Astrocyte of the cerebellum (primary cell): ENCODE results near the gene NCAM1.

Source experiments
- DNase-seq: peaks from one replicate; pipeline ENCODE4 v3.0.0-alpha.2; 2011; ENCODE audit warnings: low read depth
- H3K4me3 ChIP-seq: 2 replicates; pipeline ENCODE4 v1.5.1; 2011; ENCODE audit warnings: mild to moderate bottlenecking, low read depth, low read length, moderate library complexity
- CTCF ChIP-seq: IDR thresholded peaks from 2 replicates; pipeline ENCODE4 v1.5.1; 2012; ENCODE audit warnings: low read length, low read depth, moderate library complexity, mild to moderate bottlenecking; ENCODE audit errors: missing control alignments
- in situ Hi-C: cut with HindIII; loops from 2 replicates; pipeline ENCODE4 v1.10.0; 2017; ENCODE audit warnings: low sequenced_read_pairs

Gene NCAM1

GRCh38 chr11:113153847-113154246 is 192.6 kb downstream of the NCAM1 start:
- no peak for TF ChIP-seq CTCF
- in situ Hi-C loops = no loop called here
- no peak overlapping the region for H3K4me3 ChIP-seq
- DNase-seq = no peak

- no peak overlapping the region for H3K4me3 ChIP-seq
- in situ Hi-C loops = no loop called here
- no peak for TF ChIP-seq CTCF
- DNase-seq = no peak
Observed at GRCh38 chr11:113159988-113160807, 199.0 kb downstream of the NCAM1 start.

- DNase-seq = no peak
- in situ Hi-C loops = no loop called here
- TF ChIP-seq CTCF = no peak
- no peak overlapping the region for H3K4me3 ChIP-seq
Observed at GRCh38 chr11:113160808-113161124, 199.5 kb downstream of the NCAM1 start.

- no peak for TF ChIP-seq CTCF
- in situ Hi-C loops = no loop called here
- H3K4me3 ChIP-seq = no peak overlapping the region
- DNase-seq = no peak
Observed at GRCh38 chr11:113161711-113162591, 200.7 kb downstream of the NCAM1 start.

- peak; percentile 49 for DNase-seq
- TF ChIP-seq CTCF = peak; percentile 51
- no peak overlapping the region for H3K4me3 ChIP-seq
- in situ Hi-C loops = no loop called here
Observed at GRCh38 chr11:113162592-113162962, 201.4 kb downstream of the NCAM1 start.

- H3K4me3 ChIP-seq = no peak overlapping the region
- peak; percentile 13 for TF ChIP-seq CTCF
- DNase-seq = no peak
- in situ Hi-C loops = no loop called here
Observed at GRCh38 chr11:113163291-113164030, 202.2 kb downstream of the NCAM1 start.
